HG03064 (cell line): ENCODE data around the gene GGT5.
"Not testable (repeated sequence)": the region's sequence is repeated elsewhere in the genome, so short reads cannot be mapped to it uniquely, and the experiment has no call there.

ENCODE experiments used
- ATAC-seq: cut with Tn5 transposase; IDR thresholded peaks from one replicate; pipeline ENCODE4 v1.9.1; 2021; ENCODE audit warnings: low read depth; ENCODE audit not compliant: unreplicated experiment

GGT5 gene

GRCh38 chr22:24245030-24245431 is at the start of gene GGT5:
GGT5 (minus strand) TSS chr22:24245082; CDS start chr22:24244725, 357 bp downstream.
- not testable (repeated sequence) for ATAC-seq

- ATAC-seq = not testable (repeated sequence)
Observed at GRCh38 chr22:24292202-24292830, 47.4 kb upstream of the GGT5 start.

GRCh38 chr22:24291515-24292201 is 46.8 kb upstream of the GGT5 start:
- ATAC-seq = no peak

GRCh38 chr22:24290459-24290858 is 45.6 kb upstream of the GGT5 start:
- no peak for ATAC-seq

- ATAC-seq = no peak
Observed at GRCh38 chr22:24289741-24290163, 44.9 kb upstream of the GGT5 start.

GRCh38 chr22:24289114-24289513 is 44.2 kb upstream of the GGT5 start:
- ATAC-seq = no peak

GRCh38 chr22:24287801-24288200 is 42.9 kb upstream of the GGT5 start:
- not testable (repeated sequence) for ATAC-seq

GRCh38 chr22:24287212-24287611 is 42.3 kb upstream of the GGT5 start:
- ATAC-seq = not testable (repeated sequence)

GRCh38 chr22:24285245-24285644 is 40.4 kb upstream of the GGT5 start:
- ATAC-seq = no peak

- ATAC-seq = no peak
Observed at GRCh38 chr22:24284747-24285203, 39.9 kb upstream of the GGT5 start.

GRCh38 chr22:24282401-24282800 is 37.5 kb upstream of the GGT5 start:
- ATAC-seq = no peak

GRCh38 chr22:24280363-24280762 is 35.5 kb upstream of the GGT5 start:
- not testable (repeated sequence) for ATAC-seq

- not testable (repeated sequence) for ATAC-seq
Observed at GRCh38 chr22:24274696-24275405, 30.0 kb upstream of the GGT5 start.

GRCh38 chr22:24273906-24274305 is 29.0 kb upstream of the GGT5 start:
- ATAC-seq = not testable (repeated sequence)

- not testable (repeated sequence) for ATAC-seq
Observed at GRCh38 chr22:24273031-24273430, 28.1 kb upstream of the GGT5 start.

GRCh38 chr22:24271386-24271854 is 26.5 kb upstream of the GGT5 start:
- ATAC-seq = peak; percentile 15

GRCh38 chr22:24270556-24271385 is 25.9 kb upstream of the GGT5 start, which contains the start of gene SPECC1L:
SPECC1L (plus strand) TSS chr22:24270831; CDS start chr22:24302232, 31,401 bp downstream.
- peak; percentile 61 for ATAC-seq

GRCh38 chr22:24266495-24266894 is 21.6 kb upstream of the GGT5 start:
- not testable (repeated sequence) for ATAC-seq

GRCh38 chr22:24265734-24266133 is 20.9 kb upstream of the GGT5 start:
- no peak for ATAC-seq

GRCh38 chr22:24264329-24264896 is 19.5 kb upstream of the GGT5 start:
- not testable (repeated sequence) for ATAC-seq
